Nephron progenitor cell (in vitro differentiated cells): ENCODE results near the gene HACD2.
"Not testable (repeated sequence)": the region's sequence is repeated elsewhere in the genome, so short reads cannot be mapped to it uniquely, and the experiment has no call there.

Experiments used
- DNase-seq: peaks from one replicate; pipeline ENCODE4 v3.0.0; 2021
- H3K27ac Mint-ChIP-seq: 2 replicates; pipeline ENCODE4 v1.8.0; 2021; ENCODE audit warnings: mild to moderate bottlenecking, moderate library complexity, mixed read lengths
- H3K27me3 Mint-ChIP-seq: 2 replicates; pipeline ENCODE4 v1.8.0; 2021; ENCODE audit warnings: mild to moderate bottlenecking, low read depth, mixed read lengths; ENCODE audit not compliant: poor library complexity
- H3K36me3 Mint-ChIP-seq: 2 replicates; pipeline ENCODE4 v1.8.0; 2021; ENCODE audit warnings: low read depth, mixed read lengths
- H3K4me1 Mint-ChIP-seq: 2 replicates; pipeline ENCODE4 v1.8.0; 2021; ENCODE audit warnings: mixed read lengths
- H3K4me3 Mint-ChIP-seq: 2 replicates; pipeline ENCODE4 v1.8.0; 2021; ENCODE audit warnings: mild to moderate bottlenecking, moderate library complexity, mixed read lengths
- H3K9me3 Mint-ChIP-seq: 2 replicates; pipeline ENCODE4 v1.8.0; 2021; ENCODE audit warnings: mild to moderate bottlenecking, moderate library complexity, mixed read lengths
- CTCF ChIP-seq: fragments of 200-600 bp; sonication (generic); IDR thresholded peaks from 2 replicates; pipeline ENCODE4 v1.5.0; 2021; ENCODE audit warnings: antibody characterized with exemption

Gene HACD2

GRCh38 chr3:123488645-123489347 lies 96.1 kb downstream of the HACD2 start:
- DNase-seq: no peak
- Mint-ChIP-seq H3K4me3 (no peak overlapping the region), H3K27ac (no peak overlapping the region), H3K4me1 (no peaks in the 10 kb centered on the region), H3K27me3 (peaks cover 2% of the 10 kb centered on the region), H3K36me3 (peaks cover 4% of the 10 kb centered on the region), H3K9me3 (no peaks in the 10 kb centered on the region)
- no peak for TF ChIP-seq CTCF

- H3K4me1 Mint-ChIP-seq, DNase-seq, H3K9me3 Mint-ChIP-seq: not testable (repeated sequence)
Observed at GRCh38 chr3:123487063-123487462, 97.8 kb downstream of the HACD2 start.

GRCh38 chr3:123486460-123486859 lies 98.4 kb downstream of the HACD2 start:
- peaks cover 5% of the 10 kb centered on the region for H3K27me3 Mint-ChIP-seq
- no peaks in the 10 kb centered on the region for H3K4me1 Mint-ChIP-seq
- H3K9me3 Mint-ChIP-seq: no peaks in the 10 kb centered on the region
- H3K27ac Mint-ChIP-seq: no peak overlapping the region
- no peaks in the 10 kb centered on the region for H3K36me3 Mint-ChIP-seq
- no peak overlapping the region for H3K4me3 Mint-ChIP-seq
- DNase-seq: no peak
- TF ChIP-seq CTCF: no peak

More at GRCh38 chr3:123487063-123487462, 97.8 kb downstream of the HACD2 start:
- not testable (repeated sequence) for H3K27ac Mint-ChIP-seq, H3K27me3 Mint-ChIP-seq, H3K4me3 Mint-ChIP-seq, H3K36me3 Mint-ChIP-seq

- Mint-ChIP-seq H3K4me3 (no peak overlapping the region), H3K4me1 (no peaks in the 10 kb centered on the region), H3K36me3 (no peaks in the 10 kb centered on the region), H3K9me3 (no peaks in the 10 kb centered on the region), H3K27ac (no peak overlapping the region), H3K27me3 (peaks cover 10% of the 10 kb centered on the region)
- DNase-seq: no peak
- no peak for TF ChIP-seq CTCF
Observed at GRCh38 chr3:123485551-123485950, 99.3 kb downstream of the HACD2 start.

- H3K27ac Mint-ChIP-seq: no peak overlapping the region
- H3K36me3 Mint-ChIP-seq: no peaks in the 10 kb centered on the region
- TF ChIP-seq CTCF: no peak
- peaks cover 18% of the 10 kb centered on the region for H3K27me3 Mint-ChIP-seq
- no peak overlapping the region for H3K4me3 Mint-ChIP-seq
- DNase-seq: no peak
- H3K9me3 Mint-ChIP-seq: no peaks in the 10 kb centered on the region
- peaks cover 14% of the 10 kb centered on the region for H3K4me1 Mint-ChIP-seq
Observed at GRCh38 chr3:123483146-123483545, 101.7 kb downstream of the HACD2 start.

GRCh38 chr3:123481722-123482457 lies 103.0 kb downstream of the HACD2 start:
- Mint-ChIP-seq H3K27ac (no peak overlapping the region), H3K4me3 (no peak overlapping the region), H3K9me3 (no peaks in the 10 kb centered on the region), H3K27me3 (peaks cover 27% of the 10 kb centered on the region), H3K4me1 (peaks cover 23% of the 10 kb centered on the region), H3K36me3 (no peaks in the 10 kb centered on the region)
- no peak for TF ChIP-seq CTCF
- DNase-seq: no peak
